T1000 (cell line): ENCODE data around the gene ZNF236.
"Not testable (repeated sequence)": the region's sequence is repeated elsewhere in the genome, so short reads cannot be mapped to it uniquely, and the experiment has no call there.

Experiments used
- DNase-seq: peaks from one replicate; lab custom pipeline; 2025; ENCODE audit warnings: mixed read lengths; lab: John Stamatoyannopoulos, UW

ZNF236 gene

GRCh38 chr18:76822506-76823160 lies at the start of gene ZNF236:
Gene ZNF236, plus strand, starts transcription at chr18:76822557. Its CDS starts 51 bp downstream, at chr18:76822608.
- DNase-seq, result peak; percentile 6

- DNase-seq, result no peak
Observed at GRCh38 chr18:76772665-76773064, 49.7 kb upstream of the ZNF236 start.

DNA sequence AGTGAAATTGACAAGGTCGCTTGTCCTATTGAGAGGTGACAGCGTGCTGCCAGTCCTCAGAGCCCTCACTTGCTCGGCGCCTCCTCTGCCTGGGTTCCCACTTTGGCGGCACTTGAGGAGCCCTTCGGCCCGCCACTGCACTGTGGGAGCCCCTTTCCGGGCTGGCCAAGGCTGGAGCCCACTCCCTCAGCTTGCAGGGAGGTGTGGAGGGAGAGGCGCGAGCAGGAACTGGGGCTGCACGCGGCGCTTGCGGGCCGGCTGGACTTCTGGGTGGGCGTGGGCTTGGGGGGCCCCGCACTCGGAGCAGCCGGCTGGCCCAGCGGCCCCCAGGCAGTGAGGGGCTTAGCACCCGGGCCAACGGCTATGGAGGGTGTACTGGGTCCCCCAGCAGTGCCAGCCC lies 45.3 kb upstream of the ZNF236 start:
- DNase-seq, result not testable (repeated sequence)

GRCh38 chr18:76783786-76784484 lies 38.4 kb upstream of the ZNF236 start:
- no peak for DNase-seq

GRCh38 chr18:76785872-76786271 lies 36.5 kb upstream of the ZNF236 start:
- no peak for DNase-seq

DNA sequence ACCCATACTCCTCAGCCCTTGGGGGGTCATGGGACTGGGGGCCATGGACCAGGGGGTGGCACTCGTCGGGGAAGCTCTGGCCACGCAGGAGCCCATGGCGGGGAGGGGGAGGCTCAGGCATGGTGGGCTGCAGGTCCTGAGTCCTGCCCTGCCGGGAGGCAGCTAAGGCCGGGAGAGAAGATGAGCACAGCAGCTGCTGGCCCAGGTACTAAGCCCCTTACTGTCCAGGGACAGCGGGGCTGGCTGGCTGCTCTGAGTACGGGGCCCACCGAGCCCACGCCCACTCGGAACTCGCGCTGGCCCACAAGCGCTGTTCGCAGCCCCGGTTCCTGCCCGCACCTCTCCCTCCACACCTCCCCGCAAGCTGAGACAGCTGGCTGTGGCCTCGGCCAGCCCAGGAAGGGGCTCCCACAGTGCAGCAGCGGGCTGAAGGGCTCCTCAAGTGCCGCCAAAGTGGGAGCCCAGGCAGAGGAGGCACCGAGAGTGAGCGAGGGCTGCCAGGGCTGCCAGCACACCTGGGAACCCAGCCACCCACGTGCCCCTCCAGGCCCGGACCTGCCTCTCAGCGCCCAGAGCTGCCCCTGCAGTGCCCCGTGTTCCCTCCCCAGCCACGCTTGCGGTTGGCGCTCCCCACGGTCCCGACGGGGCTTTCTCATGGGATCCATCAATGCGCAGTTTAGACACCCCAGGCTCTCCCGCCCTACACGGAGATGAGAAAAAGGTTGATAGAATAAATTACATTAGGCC lies 33.6 kb upstream of the ZNF236 start:
- no peak for DNase-seq

DNA sequence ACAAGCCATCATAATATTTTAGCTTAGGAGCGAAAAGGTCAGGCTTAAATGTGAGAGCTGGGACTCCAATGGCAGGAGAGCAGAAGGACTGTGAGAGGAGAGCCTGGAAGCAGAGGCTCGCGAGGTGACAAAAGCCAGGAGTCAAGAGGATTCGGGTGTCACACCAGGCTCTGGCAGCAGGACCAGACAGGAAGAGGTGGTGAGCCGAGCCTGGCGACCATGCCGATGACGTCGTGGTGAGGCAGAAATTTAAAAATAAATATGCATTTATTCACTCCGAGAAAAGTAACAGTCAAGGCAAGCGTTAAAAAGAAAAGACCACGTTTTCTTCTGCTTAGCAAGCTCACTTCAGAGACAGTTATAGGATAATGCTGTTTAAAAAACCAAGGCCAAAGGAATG lies 31.3 kb upstream of the ZNF236 start:
- DNase-seq, result no peak

GRCh38 chr18:76791642-76792041 lies 30.7 kb upstream of the ZNF236 start:
- no peak for DNase-seq

DNA sequence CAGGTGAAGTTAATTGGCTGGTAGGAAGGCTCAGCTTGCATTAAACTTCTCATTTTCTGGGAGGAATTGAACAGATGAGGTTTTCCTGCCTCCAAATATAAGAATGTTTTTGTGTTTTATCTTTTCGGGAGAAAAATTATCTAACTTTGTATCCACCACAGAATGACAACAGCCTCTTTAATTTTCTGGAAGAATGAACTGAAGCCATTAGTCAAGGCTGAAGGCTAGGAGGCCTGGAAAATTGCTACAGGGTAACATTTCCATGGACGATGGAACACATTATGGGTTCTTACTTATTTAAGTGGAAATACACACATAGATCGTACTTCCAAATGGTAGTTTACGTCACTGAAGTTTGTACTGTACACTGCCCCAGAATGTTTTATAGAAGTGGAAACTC lies 28.0 kb upstream of the ZNF236 start:
- DNase-seq, result no peak

DNA sequence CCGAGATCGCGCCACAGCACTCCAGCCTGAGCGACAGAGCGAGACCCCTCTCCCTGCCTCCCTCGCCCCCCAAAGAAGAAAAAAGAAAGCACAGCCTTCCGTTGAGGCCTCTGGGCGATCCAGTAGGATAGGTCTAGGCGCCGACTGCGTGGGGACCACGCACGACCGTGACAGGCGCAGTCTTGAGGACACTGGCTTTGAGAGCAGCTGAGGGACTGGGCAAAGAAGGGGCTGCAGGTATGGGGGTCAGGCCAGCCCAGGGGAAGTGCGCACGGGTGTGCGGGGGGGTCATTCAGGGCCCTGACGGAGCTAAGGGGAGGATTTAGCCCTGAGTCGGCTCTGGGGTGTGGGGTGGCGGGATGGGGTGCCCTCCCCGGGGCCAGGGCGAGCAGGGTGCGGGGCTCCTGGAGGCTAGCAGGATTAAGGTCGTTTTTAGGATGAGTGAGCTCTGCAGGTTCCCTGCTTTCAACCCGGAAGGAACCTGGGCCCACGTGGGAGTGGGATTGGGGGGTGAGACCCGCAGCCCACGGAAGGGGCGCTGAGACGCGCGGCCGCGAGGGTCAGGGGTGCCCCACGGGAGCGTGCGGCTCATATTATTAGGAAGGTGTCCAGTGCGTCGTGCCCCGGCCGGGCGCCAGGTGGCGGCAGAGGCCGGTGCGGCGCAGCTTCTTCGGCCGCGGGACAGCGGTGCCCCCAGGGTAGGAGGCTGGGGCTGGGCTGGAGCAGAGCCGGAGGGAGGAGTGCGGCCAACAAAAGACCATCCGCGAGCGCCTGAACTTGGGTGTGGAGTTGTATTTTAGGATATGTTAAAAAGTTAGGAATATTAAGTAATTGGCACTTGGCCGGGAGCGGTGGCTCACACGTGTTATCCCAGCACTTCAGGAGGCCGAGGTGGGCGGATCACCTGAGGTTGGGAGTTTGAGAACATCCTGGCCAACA lies 20.5 kb upstream of the ZNF236 start:
- DNase-seq, result peak; percentile 39

DNA sequence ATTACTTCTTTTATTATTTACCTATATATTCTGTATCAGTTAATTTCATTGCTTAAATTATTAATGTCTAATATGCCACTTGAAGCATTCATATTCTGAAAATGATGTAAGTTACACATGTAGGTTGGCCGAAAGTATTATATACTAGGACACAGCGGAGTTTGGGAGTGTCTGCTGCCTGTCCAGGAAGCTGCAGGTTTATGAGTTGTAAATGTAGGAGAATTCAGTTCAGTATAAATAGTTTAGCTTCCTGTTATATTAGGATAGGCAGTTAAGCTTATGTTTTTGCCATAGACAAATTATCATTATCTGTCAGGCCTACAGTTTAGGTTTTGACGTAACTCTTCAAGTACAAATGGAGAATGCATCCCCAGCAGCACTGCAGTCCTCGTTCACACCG lies 18.9 kb upstream of the ZNF236 start:
- no peak for DNase-seq

GRCh38 chr18:76803814-76804213 lies 18.5 kb upstream of the ZNF236 start:
- DNase-seq, result peak; percentile 39

DNA sequence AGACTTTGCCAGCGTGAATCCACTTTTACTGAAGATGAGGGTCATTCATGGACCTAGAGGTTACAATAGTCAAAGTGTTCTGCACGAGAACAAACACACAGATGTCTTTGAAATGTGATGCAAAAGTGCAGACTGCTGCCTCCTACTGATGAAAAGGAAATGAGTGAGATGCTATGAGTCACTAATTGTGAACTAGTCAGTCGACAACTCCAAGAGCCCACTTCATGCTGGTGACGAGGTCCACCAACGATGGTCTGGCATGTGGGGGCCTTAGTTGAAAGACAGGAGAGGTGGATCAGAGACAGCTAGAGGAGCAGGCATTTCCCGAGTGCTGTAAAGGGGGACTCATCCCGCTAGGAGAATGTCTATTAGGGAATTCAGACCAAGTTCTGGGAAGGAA lies 17.1 kb upstream of the ZNF236 start:
- DNase-seq, result no peak

DNA sequence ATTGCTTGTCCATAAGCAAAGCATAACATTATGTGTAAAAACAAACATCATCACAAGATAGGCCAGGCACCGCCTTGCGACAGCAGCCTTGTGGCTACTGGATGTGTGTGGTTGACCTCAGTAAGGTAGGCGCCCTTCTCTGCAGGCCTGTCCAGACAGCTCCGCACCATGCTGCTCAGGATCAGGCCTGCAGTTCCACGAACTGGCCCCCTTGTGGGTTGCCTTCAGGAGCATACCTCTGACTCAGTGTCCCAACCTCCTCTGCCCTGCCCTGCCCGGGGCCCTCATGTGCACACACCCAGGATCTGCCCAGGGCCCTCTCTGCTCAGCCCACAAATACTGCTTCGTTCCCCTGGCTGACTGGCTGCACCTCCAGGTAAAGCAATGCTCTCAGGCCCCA lies 16.1 kb upstream of the ZNF236 start:
- DNase-seq, result no peak

- no peak for DNase-seq
Observed at GRCh38 chr18:76808561-76808960, 13.8 kb upstream of the ZNF236 start.

- DNase-seq, result not testable (repeated sequence)
Observed at GRCh38 chr18:76811530-76811929, 10.8 kb upstream of the ZNF236 start.

- no peak for DNase-seq
Observed at GRCh38 chr18:76814256-76814655, 8.1 kb upstream of the ZNF236 start.

GRCh38 chr18:76816127-76816526 lies 6.2 kb upstream of the ZNF236 start:
- no peak for DNase-seq

GRCh38 chr18:76817888-76818611 lies 4.3 kb upstream of the ZNF236 start:
- DNase-seq, result no peak

DNA sequence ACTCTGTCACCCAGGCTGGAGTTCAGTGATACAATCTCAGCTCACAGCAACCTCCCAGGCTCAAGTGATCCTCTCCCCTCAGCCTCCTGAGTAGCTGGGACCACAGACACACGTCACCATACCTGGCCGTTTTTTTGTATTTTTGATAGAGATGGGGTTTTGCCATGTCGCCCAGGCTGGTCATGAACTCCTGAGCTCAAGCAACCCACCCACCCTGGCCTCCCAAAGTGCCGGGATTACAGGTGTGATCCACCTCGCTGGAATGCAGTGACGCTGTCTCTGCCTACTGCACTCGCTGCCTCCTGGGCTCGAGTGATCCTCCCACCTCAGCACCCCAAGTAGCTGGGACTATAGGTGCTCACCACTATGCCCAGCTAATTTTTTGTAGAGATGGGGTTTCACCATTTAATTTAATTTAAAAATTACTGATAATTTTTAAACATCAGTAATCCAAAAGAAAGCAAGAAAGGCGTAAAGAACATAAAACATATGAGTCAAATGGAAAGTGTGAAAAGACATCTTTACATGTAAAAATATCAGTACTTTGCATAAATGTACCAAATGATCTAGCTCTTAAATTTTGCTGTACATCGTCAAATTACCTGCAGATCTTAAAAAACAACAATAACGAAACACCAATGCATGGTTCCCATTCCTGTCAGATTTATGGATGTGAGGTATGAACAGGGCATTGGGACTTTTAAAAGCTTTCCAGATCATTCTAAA lies 2.8 kb upstream of the ZNF236 start:
- DNase-seq, result no peak
